ENCODE measurements around the gene PNMA6A.

The PNMA6A gene

DNA sequence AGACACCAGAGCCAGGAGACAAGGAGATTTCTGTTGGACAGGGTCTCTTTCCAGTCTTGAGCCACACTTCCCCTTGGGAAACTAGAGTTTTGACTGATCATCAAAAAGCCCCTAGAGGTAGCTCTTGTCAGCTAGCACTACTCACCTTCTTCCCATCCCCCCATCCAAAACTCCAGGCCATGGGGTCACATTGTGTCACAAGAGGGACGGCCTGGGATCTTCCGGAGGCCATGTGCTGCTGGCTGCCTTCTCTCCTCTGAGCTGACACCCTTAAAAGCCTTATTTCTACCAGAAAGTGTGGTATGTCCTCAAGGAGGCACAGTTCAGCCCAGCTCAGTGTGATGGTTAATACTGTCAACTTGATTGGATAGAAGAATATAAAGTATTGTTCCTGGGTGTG lies 8.2 kb upstream of the PNMA6A start:
- TF ChIP-seq GATA3 (IDR thresholded peaks at IDR 0.05; ENCODE audit: low read depth, low read length) (no peak), GATA2 (IDR thresholded peaks at IDR 0.05; ENCODE audit: low read depth, low read length) (no peak)

DNA sequence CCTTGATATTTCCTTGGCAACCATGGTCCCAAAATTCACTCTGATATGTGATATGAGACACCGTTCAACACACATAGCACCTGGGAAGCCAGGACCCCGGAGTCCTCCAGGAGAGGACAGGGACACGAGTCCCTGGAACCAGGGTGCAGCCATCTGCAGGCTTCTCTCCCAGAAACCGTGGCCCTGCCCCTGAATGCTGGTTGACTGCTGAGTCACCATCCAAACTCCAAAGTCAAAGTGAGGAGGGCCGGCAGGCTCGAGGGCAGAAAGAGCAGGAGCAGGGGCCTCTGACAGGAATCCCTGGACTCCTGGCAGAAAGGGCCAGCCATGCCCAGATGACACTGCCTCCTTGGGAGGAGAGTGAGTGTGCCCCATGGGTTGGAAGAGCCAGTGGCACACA lies 6.9 kb upstream of the PNMA6A start:
- TF ChIP-seq GATA3 (IDR thresholded peaks at IDR 0.05; ENCODE audit: low read depth, low read length), result no peak
- TF ChIP-seq GATA2 (IDR thresholded peaks at IDR 0.05; ENCODE audit: low read depth, low read length), result no peak

GRCh38 chrX:153074262-153074899 lies 2.1 kb downstream of the PNMA6A start:
- no peak for TF ChIP-seq GATA3 (IDR thresholded peaks at IDR 0.05; ENCODE audit: low read depth, low read length)
- no peak for TF ChIP-seq GATA2 (IDR thresholded peaks at IDR 0.05; ENCODE audit: low read depth, low read length)

DNA sequence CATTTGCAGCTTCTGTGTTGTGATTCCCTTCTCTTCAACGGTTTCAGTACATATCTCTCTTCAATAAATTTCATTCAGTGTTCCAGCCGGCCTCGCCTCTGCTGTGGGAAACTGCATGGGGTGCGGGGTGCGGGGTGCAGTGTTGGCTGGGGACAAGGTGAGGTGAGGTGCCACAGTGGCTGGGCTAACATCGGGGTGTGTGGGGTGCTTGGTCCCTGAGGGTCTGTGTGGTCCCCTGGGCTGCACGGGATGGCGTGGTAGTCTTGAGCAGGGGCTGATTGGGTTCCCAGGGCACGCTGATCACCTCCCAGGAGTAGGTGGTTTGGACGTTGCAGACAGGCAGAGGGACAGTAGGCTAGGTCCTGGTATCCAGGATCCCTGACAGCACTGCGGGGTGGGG lies 2.7 kb downstream of the PNMA6A start:
- TF ChIP-seq GATA3 (IDR thresholded peaks at IDR 0.05; ENCODE audit: low read depth, low read length), result no peak

- no peak for TF ChIP-seq GATA3 (IDR thresholded peaks at IDR 0.05; ENCODE audit: low read depth, low read length)
- no peak for TF ChIP-seq GATA2 (IDR thresholded peaks at IDR 0.05; ENCODE audit: low read depth, low read length)
Observed at GRCh38 chrX:153075366-153075765, 3.1 kb downstream of the PNMA6A start.

- TF ChIP-seq GATA3 (IDR thresholded peaks at IDR 0.05; ENCODE audit: low read depth, low read length) (no peak), GATA2 (IDR thresholded peaks at IDR 0.05; ENCODE audit: low read depth, low read length) (no peak)
Observed at GRCh38 chrX:153102418-153102817, 30.2 kb downstream of the PNMA6A start.
